ENCODE measurements around the gene TBX6. TPM values are rescaled to one million over a fixed set of nuclear protein-coding genes. Genes with fewer than 3 reads are reported as not detected.

TBX6 gene
- total and polyA plus RNA-seq, 5 donors from 2014 or later = 0.29 to 0.42 TPM; not detected in 3

DNA sequence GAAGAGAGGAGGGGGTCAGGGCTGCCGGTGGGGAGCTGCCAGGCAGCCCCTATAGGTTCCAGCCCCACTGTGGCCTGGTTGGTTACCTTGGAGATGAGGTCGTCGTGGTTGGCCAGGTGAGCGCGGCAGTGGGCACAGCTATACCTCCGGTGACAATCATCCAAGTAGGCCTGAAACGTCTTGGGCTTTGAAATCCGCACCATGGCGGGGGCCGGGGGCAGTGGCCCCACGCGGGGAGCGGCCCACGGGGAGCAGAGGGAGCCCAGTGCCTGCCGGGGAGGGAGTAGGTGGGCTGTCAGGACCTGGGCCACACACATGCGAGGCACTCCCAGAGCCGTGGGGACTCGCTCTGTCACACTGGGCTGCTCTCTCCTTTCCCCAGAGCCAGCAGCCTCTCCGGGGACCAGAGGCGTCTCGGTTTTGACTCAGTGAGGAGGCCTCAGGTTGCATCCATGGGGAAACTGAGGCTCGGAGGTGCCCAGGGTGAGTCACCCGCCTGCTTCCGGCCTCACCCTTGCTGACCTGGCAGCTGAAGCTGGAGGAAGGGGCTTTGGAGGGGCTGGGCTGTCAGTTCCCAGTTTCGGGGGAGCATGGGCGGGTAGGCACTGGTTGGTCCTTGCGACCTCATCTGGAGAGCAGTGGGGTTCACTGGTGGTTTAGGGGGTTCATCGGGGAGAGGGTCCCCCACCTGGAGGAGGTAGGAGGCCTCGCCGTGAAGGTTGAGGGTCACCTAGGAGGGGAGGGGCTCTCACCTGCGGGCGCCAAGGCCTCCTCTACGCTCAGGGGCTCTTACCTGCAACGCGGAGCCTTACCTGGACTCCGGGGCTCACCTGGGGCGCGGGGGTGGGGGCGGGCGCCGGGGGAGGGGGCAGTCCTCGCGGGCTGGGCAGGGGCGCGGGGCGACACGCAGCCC is 3.7 kb upstream of the TBX6 start:
- peak in 2 of 3 donors; percentile 18 to 33 for DNase-seq
- H3K36me3 ChIP-seq (ENCODE audit: control insufficient read depth, insufficient read depth, low read length) = peaks cover 14% of the 10 kb centered on the region
- peaks cover 10 to 22% of the 10 kb centered on the region in 2 experiments for H3K9me3 ChIP-seq (ENCODE audit: control insufficient read depth in 2 of 2, low read length in 2 of 2)
- Mint-ChIP-seq H3K4me1 (peaks cover 8 to 39% (median 22%) of the 10 kb centered on the region in 4 donors), H3K36me3 (peaks cover 13% of the 10 kb centered on the region), H3K9me3 (peaks cover 0 to 21% (median 3%) of the 10 kb centered on the region in 7 donors), H3K27ac (peak overlapping the region; percentile 85 to 93 (median 90)), H3K27me3 (no peaks in the 10 kb centered on the region), H3K4me3 (peak overlapping the region; percentile 90 to 98 (median 90))
- peak overlapping the region; percentile 73 for H3K4me3 ChIP-seq (ENCODE audit: low read depth, low read length)
- peak overlapping the region; percentile 81 for H3K27ac ChIP-seq (ENCODE audit: insufficient read depth, low read length, poor library complexity, severe bottlenecking)
- no peaks in the 10 kb centered on the region for H3K27me3 ChIP-seq (ENCODE audit: control insufficient read depth, insufficient read depth, low read length)
- ATAC-seq (ENCODE audit: low read depth in 2 of 2) = no peak
- peaks cover 47% of the 10 kb centered on the region for H3K4me1 ChIP-seq (ENCODE audit: control insufficient read depth, insufficient read depth, low read length, poor library complexity, severe bottlenecking)

DNA sequence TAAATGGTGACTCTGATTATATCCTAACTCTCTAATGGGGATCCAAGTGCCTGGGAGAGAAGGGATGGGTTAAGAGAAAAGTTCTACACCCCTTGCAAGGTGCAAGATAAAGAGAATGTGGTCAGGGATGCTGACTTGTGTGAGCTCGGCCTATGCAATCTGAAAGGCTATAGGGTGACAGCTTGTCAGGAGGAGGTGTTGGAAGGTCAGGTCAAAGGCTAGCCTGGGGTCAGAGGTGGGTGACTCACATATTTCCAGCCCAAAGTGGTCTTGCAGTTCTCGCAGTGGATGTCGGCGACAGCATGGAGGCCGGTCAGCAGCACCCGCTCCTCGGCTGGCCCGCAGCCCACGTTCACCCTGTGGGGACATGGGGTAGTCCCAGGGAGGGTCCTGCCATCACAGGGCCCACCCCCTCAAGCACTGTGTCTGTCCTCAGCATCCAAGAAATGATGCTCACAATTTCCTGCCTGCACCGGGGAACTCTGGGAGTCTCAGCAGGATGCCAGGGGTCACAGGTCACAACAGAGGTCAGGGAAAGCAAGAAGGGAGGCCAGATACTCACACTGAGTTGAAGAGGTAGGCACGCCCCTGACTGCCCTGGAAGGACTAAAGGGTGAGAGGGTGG is 2.9 kb upstream of the TBX6 start:
- Histone ChIP-seq H3K9me3 (ENCODE audit: control insufficient read depth in 2 of 2, low read length in 2 of 2) (peaks cover 10 to 22% of the 10 kb centered on the region in 2 experiments), H3K36me3 (ENCODE audit: control insufficient read depth, insufficient read depth, low read length) (peaks cover 14% of the 10 kb centered on the region), H3K27me3 (ENCODE audit: control insufficient read depth, insufficient read depth, low read length) (no peaks in the 10 kb centered on the region), H3K4me1 (ENCODE audit: control insufficient read depth, insufficient read depth, low read length, poor library complexity, severe bottlenecking) (peaks cover 52% of the 10 kb centered on the region), H3K4me3 (ENCODE audit: low read depth, low read length) (peak overlapping the region; percentile 73), H3K27ac (ENCODE audit: insufficient read depth, low read length, poor library complexity, severe bottlenecking) (peak overlapping the region; percentile 81)
- H3K27me3 Mint-ChIP-seq = no peaks in the 10 kb centered on the region
- H3K4me3 Mint-ChIP-seq = peak overlapping the region; percentile 90 to 98 (median 90)
- peaks cover 0 to 21% (median 3%) of the 10 kb centered on the region in 7 donors for H3K9me3 Mint-ChIP-seq
- DNase-seq = no peak
- H3K4me1 Mint-ChIP-seq = peaks cover 8 to 46% (median 24%) of the 10 kb centered on the region in 4 donors
- H3K36me3 Mint-ChIP-seq = peaks cover 13% of the 10 kb centered on the region
- ATAC-seq (ENCODE audit: low read depth in 2 of 2) = no peak
- peak overlapping the region; percentile 85 to 90 (median 88) for H3K27ac Mint-ChIP-seq

GRCh38 chr16:30092373-30093010 is 768 bp upstream of the TBX6 start:
- H3K9me3 ChIP-seq (ENCODE audit: control insufficient read depth in 2 of 2, low read length in 2 of 2) = peaks cover under 1 to 11% of the 10 kb centered on the region in 2 experiments
- H3K36me3 ChIP-seq (ENCODE audit: control insufficient read depth, insufficient read depth, low read length) = peaks cover 14% of the 10 kb centered on the region
- Mint-ChIP-seq H3K4me3 (peak overlapping the region; percentile 88 to 90 (median 90)), H3K27ac (peak overlapping the region; percentile 84 to 97 (median 96)), H3K9me3 (peaks cover 0 to 11% (median 0%) of the 10 kb centered on the region in 7 donors), H3K36me3 (peaks cover 15% of the 10 kb centered on the region), H3K27me3 (no peaks in the 10 kb centered on the region), H3K4me1 (peaks cover 8 to 59% (median 24%) of the 10 kb centered on the region in 4 donors)
- peak overlapping the region; percentile 65 for H3K4me3 ChIP-seq (ENCODE audit: low read depth, low read length)
- ATAC-seq (ENCODE audit: low read depth in 2 of 2) (peak; percentile 5 to 6), DNase-seq (peak; percentile 53 to 77 (median 57))
- H3K4me1 ChIP-seq (ENCODE audit: control insufficient read depth, insufficient read depth, low read length, poor library complexity, severe bottlenecking) = peaks cover 52% of the 10 kb centered on the region
- H3K27me3 ChIP-seq (ENCODE audit: control insufficient read depth, insufficient read depth, low read length) = no peaks in the 10 kb centered on the region
- peak overlapping the region; percentile 81 for H3K27ac ChIP-seq (ENCODE audit: insufficient read depth, low read length, poor library complexity, severe bottlenecking)

- Mint-ChIP-seq H3K9me3 (peaks cover 0 to 5% (median 0%) of the 10 kb centered on the region in 7 donors), H3K27ac (peak overlapping the region; percentile 71 to 83 (median 78)), H3K4me3 (peak overlapping the region; percentile 60 to 92 (median 66)), H3K27me3 (no peaks in the 10 kb centered on the region), H3K36me3 (peaks cover 18% of the 10 kb centered on the region), H3K4me1 (peaks cover 8 to 57% (median 24%) of the 10 kb centered on the region in 4 donors)
- peaks cover 14% of the 10 kb centered on the region for H3K36me3 ChIP-seq (ENCODE audit: control insufficient read depth, insufficient read depth, low read length)
- H3K27ac ChIP-seq (ENCODE audit: insufficient read depth, low read length, poor library complexity, severe bottlenecking) = no peak overlapping the region
- ATAC-seq (ENCODE audit: low read depth in 2 of 2) = no peak
- DNase-seq = no peak
- H3K27me3 ChIP-seq (ENCODE audit: control insufficient read depth, insufficient read depth, low read length) = no peaks in the 10 kb centered on the region
- H3K4me3 ChIP-seq (ENCODE audit: low read depth, low read length) = no peak overlapping the region
- H3K9me3 ChIP-seq (ENCODE audit: control insufficient read depth in 2 of 2, low read length in 2 of 2) = no peaks in the 10 kb centered on the region
- H3K4me1 ChIP-seq (ENCODE audit: control insufficient read depth, insufficient read depth, low read length, poor library complexity, severe bottlenecking) = peaks cover 52% of the 10 kb centered on the region
Measured at GRCh38 chr16:30090610-30091331, 953 bp downstream of the TBX6 start.

- H3K4me1 Mint-ChIP-seq = peaks cover 4 to 49% (median 16%) of the 10 kb centered on the region in 4 donors
- no peaks in the 10 kb centered on the region for H3K27me3 Mint-ChIP-seq
- peaks cover 13% of the 10 kb centered on the region for H3K36me3 Mint-ChIP-seq
- Histone ChIP-seq H3K36me3 (ENCODE audit: control insufficient read depth, insufficient read depth, low read length) (peaks cover 16% of the 10 kb centered on the region), H3K27me3 (ENCODE audit: control insufficient read depth, insufficient read depth, low read length) (no peaks in the 10 kb centered on the region), H3K27ac (ENCODE audit: insufficient read depth, low read length, poor library complexity, severe bottlenecking) (no peak overlapping the region), H3K4me3 (ENCODE audit: low read depth, low read length) (no peak overlapping the region), H3K4me1 (ENCODE audit: control insufficient read depth, insufficient read depth, low read length, poor library complexity, severe bottlenecking) (peaks cover 35% of the 10 kb centered on the region), H3K9me3 (ENCODE audit: control insufficient read depth in 2 of 2, low read length in 2 of 2) (no peaks in the 10 kb centered on the region)
- peak overlapping the region in 2 of 4 donors; percentile 57 to 67 for H3K4me3 Mint-ChIP-seq
- no peak for DNase-seq
- ATAC-seq (ENCODE audit: low read depth in 2 of 2) = no peak
- peak overlapping the region in 1 of 3 donors; percentile 78 for H3K27ac Mint-ChIP-seq
- peaks cover 0 to 1% (median 0%) of the 10 kb centered on the region in 7 donors for H3K9me3 Mint-ChIP-seq
Measured at GRCh38 chr16:30088832-30089624, 2.7 kb downstream of the TBX6 start.

- Mint-ChIP-seq H3K4me3 (peak overlapping the region in 1 of 4 donors; percentile 23), H3K27me3 (no peaks in the 10 kb centered on the region), H3K27ac (peak overlapping the region; percentile 25 to 67 (median 35)), H3K4me1 (peaks cover 4 to 47% (median 14%) of the 10 kb centered on the region in 4 donors), H3K36me3 (peaks cover 14% of the 10 kb centered on the region), H3K9me3 (no peaks in the 10 kb centered on the region)
- no peak overlapping the region for H3K27ac ChIP-seq (ENCODE audit: insufficient read depth, low read length, poor library complexity, severe bottlenecking)
- DNase-seq (no peak), ATAC-seq (ENCODE audit: low read depth in 2 of 2) (no peak)
- H3K36me3 ChIP-seq (ENCODE audit: control insufficient read depth, insufficient read depth, low read length) = peaks cover 19% of the 10 kb centered on the region
- H3K4me3 ChIP-seq (ENCODE audit: low read depth, low read length) = no peak overlapping the region
- no peaks in the 10 kb centered on the region for H3K9me3 ChIP-seq (ENCODE audit: control insufficient read depth in 2 of 2, low read length in 2 of 2)
- H3K4me1 ChIP-seq (ENCODE audit: control insufficient read depth, insufficient read depth, low read length, poor library complexity, severe bottlenecking) = peaks cover 31% of the 10 kb centered on the region
- H3K27me3 ChIP-seq (ENCODE audit: control insufficient read depth, insufficient read depth, low read length) = no peaks in the 10 kb centered on the region
Measured at GRCh38 chr16:30088237-30088831, 3.4 kb downstream of the TBX6 start.
